GM21619 (cell line): ENCODE data around the gene CXorf58.
"Not testable (repeated sequence)": the region's sequence is repeated elsewhere in the genome, so short reads cannot be mapped to it uniquely, and the experiment has no call there.

Experiments used
- ATAC-seq: cut with Tn5 transposase; IDR thresholded peaks from one replicate; pipeline ENCODE4 v1.9.1; 2021; ENCODE audit not compliant: unreplicated experiment

The CXorf58 gene

GRCh38 chrX:23907498-23908218 is at the start of gene CXorf58, which contains the start of gene APOO:
Gene CXorf58, plus strand, starts transcription at chrX:23908006. Its CDS starts 2,297 bp downstream, at chrX:23910303.
Gene APOO, minus strand, starts transcription at chrX:23907938. Its CDS starts 236 bp downstream, at chrX:23907702.
- peak; percentile 88 for ATAC-seq

GRCh38 chrX:23859238-23859637 is 48.6 kb upstream of the CXorf58 start:
- not testable (repeated sequence) for ATAC-seq

- no peak for ATAC-seq
Measured at GRCh38 chrX:23861215-23861896, 46.5 kb upstream of the CXorf58 start.

- not testable (repeated sequence) for ATAC-seq
Measured at GRCh38 chrX:23861952-23862351, 45.9 kb upstream of the CXorf58 start.

- no peak for ATAC-seq
Measured at GRCh38 chrX:23864742-23865326, 43.0 kb upstream of the CXorf58 start.

- no peak for ATAC-seq
Measured at GRCh38 chrX:23870041-23870440, 37.8 kb upstream of the CXorf58 start.

GRCh38 chrX:23871905-23872546 is 35.8 kb upstream of the CXorf58 start:
- ATAC-seq: no peak

- no peak for ATAC-seq
Measured at GRCh38 chrX:23879380-23880090, 28.3 kb upstream of the CXorf58 start.

GRCh38 chrX:23883737-23884354 is 24.0 kb upstream of the CXorf58 start:
- ATAC-seq: no peak

- ATAC-seq: no peak
Measured at GRCh38 chrX:23884427-23885024, 23.3 kb upstream of the CXorf58 start.

- no peak for ATAC-seq
Measured at GRCh38 chrX:23885803-23886202, 22.0 kb upstream of the CXorf58 start.

- ATAC-seq: no peak
Measured at GRCh38 chrX:23887451-23887850, 20.4 kb upstream of the CXorf58 start.

- no peak for ATAC-seq
Measured at GRCh38 chrX:23887918-23888317, 19.9 kb upstream of the CXorf58 start.

- no peak for ATAC-seq
Measured at GRCh38 chrX:23888887-23889501, 18.8 kb upstream of the CXorf58 start.

- no peak for ATAC-seq
Measured at GRCh38 chrX:23890933-23891332, 16.9 kb upstream of the CXorf58 start.

GRCh38 chrX:23894993-23895392 is 12.8 kb upstream of the CXorf58 start:
- ATAC-seq: not testable (repeated sequence)

- not testable (repeated sequence) for ATAC-seq
Measured at GRCh38 chrX:23896539-23896938, 11.3 kb upstream of the CXorf58 start.

- no peak for ATAC-seq
Measured at GRCh38 chrX:23896981-23897380, 10.8 kb upstream of the CXorf58 start.

GRCh38 chrX:23898412-23898959 is 9.3 kb upstream of the CXorf58 start:
- ATAC-seq: no peak
